Activated CD4-positive, alpha-beta memory T cell treated with anti-CD3 and anti-CD28 coated beads for 36 hours (primary cell): Measurements from ENCODE around the gene THADA. TPM values are rescaled to one million over a fixed set of nuclear protein-coding genes. Genes with fewer than 3 reads are reported as not detected.

Source experiments
- CTCF ChIA-PET: fragments of 350-600 bp; sonication (Branson Sonifier 250); formaldehyde crosslinking; loops from one replicate; lab custom pipeline; 2021; ENCODE audit warnings: antibody characterized with exemption, inconsistent platforms; lab: Charles Lee
- POLR2A ChIA-PET: fragments of 350-600 bp; sonication (Branson Sonifier 250); formaldehyde crosslinking; loops from one replicate; lab custom pipeline; 2021; ENCODE audit warnings: antibody characterized with exemption; lab: Charles Lee
- DNase-seq: peaks from one replicate; pipeline ENCODE4 v3.0.0-alpha.2; 2020
- H3K27ac Mint-ChIP-seq: one replicate; pipeline ENCODE4 v1.8.0; 2021; ENCODE audit warnings: mixed read lengths
- H3K27me3 Mint-ChIP-seq: one replicate; pipeline ENCODE4 v1.8.0; 2021; ENCODE audit warnings: mixed read lengths
- H3K36me3 Mint-ChIP-seq: one replicate; pipeline ENCODE4 v1.8.0; 2021; ENCODE audit warnings: mixed read lengths
- H3K4me1 Mint-ChIP-seq: one replicate; pipeline ENCODE4 v1.8.0; 2021; ENCODE audit warnings: low read depth, mixed read lengths
- H3K4me3 Mint-ChIP-seq: one replicate; pipeline ENCODE4 v1.8.0; 2021; ENCODE audit warnings: mild to moderate bottlenecking, mixed read lengths
- H3K9me3 Mint-ChIP-seq: one replicate; pipeline ENCODE4 v1.8.0; 2021; ENCODE audit warnings: mixed read lengths
- intact Hi-C: fragments of 100-400 bp; cut with micrococcal nuclease; formaldehyde crosslinking; loops from one replicate; pipeline ENCODE4 v1.15.1; 2023
- total RNA-seq, 2 experiments: library from RNA; stranded (reverse); gene quantifications; one replicate each; pipeline ENCODE4 v1.2.3, GENCODE V29; 2021

THADA gene
- total RNA-seq, 2 experiments from 2014 or later = 39.0 to 46.6 TPM

GRCh38 chr2:43201497-43201896 lies 394.3 kb downstream of the THADA start:
- Mint-ChIP-seq H3K27me3 (no peaks in the 10 kb centered on the region), H3K4me1 (peaks cover 20% of the 10 kb centered on the region), H3K36me3 (no peaks in the 10 kb centered on the region), H3K27ac (no peak overlapping the region), H3K9me3 (no peaks in the 10 kb centered on the region), H3K4me3 (no peak overlapping the region)
- ChIA-PET POLR2A (interaction anchor here (1.1 kb wide), 1 partner anchor 69 kb away, joined by 3 read pairs; no protein-coding TSS in a partner anchor), CTCF (interaction anchor here (1.2 to 1.8 kb wide), 2 partner anchors 10 to 73 kb away, joined by 3 to 5 read pairs; no protein-coding TSS in a partner anchor)
- DNase-seq = no peak
- intact Hi-C loops = no loop called here

GRCh38 chr2:43201016-43201415 lies 394.8 kb downstream of the THADA start:
- peaks cover 22% of the 10 kb centered on the region for H3K4me1 Mint-ChIP-seq
- intact Hi-C loops = no loop called here
- H3K27ac Mint-ChIP-seq = no peak overlapping the region
- no peak overlapping the region for H3K4me3 Mint-ChIP-seq
- ChIA-PET CTCF (interaction anchor here (1.2 to 1.8 kb wide), 2 partner anchors 9 to 72 kb away, joined by 3 to 5 read pairs; no protein-coding TSS in a partner anchor), POLR2A (interaction anchor here (1.1 kb wide), 1 partner anchor 69 kb away, joined by 3 read pairs; no protein-coding TSS in a partner anchor)
- DNase-seq = no peak
- H3K27me3 Mint-ChIP-seq = no peaks in the 10 kb centered on the region
- no peaks in the 10 kb centered on the region for H3K36me3 Mint-ChIP-seq
- H3K9me3 Mint-ChIP-seq = no peaks in the 10 kb centered on the region

- peaks cover 31% of the 10 kb centered on the region for H3K4me1 Mint-ChIP-seq
- POLR2A ChIA-PET = interaction anchor here (1.0 kb wide), 1 partner anchor 12 kb away, joined by 3 read pairs; no protein-coding TSS in a partner anchor
Measured at GRCh38 chr2:43199492-43200488, 396.0 kb downstream of the THADA start.

GRCh38 chr2:43198263-43198662 lies 397.6 kb downstream of the THADA start:
- peaks cover 47% of the 10 kb centered on the region for H3K4me1 Mint-ChIP-seq
- intact Hi-C loops = no loop called here
- ChIA-PET POLR2A (interaction anchor here (0.7 kb wide), 1 partner anchor 20 kb away, joined by 3 read pairs; no protein-coding TSS in a partner anchor), CTCF (interaction anchor here (1.2 kb wide), 1 partner anchor 28 kb away, joined by 3 read pairs; no protein-coding TSS in a partner anchor)
- no peak overlapping the region for H3K4me3 Mint-ChIP-seq
- DNase-seq = no peak
- H3K27ac Mint-ChIP-seq = peak overlapping the region; percentile 10
- H3K9me3 Mint-ChIP-seq = no peaks in the 10 kb centered on the region
- H3K36me3 Mint-ChIP-seq = no peaks in the 10 kb centered on the region
- H3K27me3 Mint-ChIP-seq = no peaks in the 10 kb centered on the region

More at GRCh38 chr2:43199492-43200488, 396.0 kb downstream of the THADA start:
- Mint-ChIP-seq H3K36me3 (no peaks in the 10 kb centered on the region), H3K4me3 (no peak overlapping the region), H3K27me3 (no peaks in the 10 kb centered on the region), H3K27ac (no peak overlapping the region), H3K9me3 (no peaks in the 10 kb centered on the region)
- no peak for DNase-seq
- CTCF ChIA-PET = no interaction called here
- intact Hi-C loops = no loop called here

GRCh38 chr2:43197588-43197896 lies 398.3 kb downstream of the THADA start:
- H3K4me1 Mint-ChIP-seq = peaks cover 54% of the 10 kb centered on the region
- no peak for DNase-seq
- CTCF ChIA-PET = interaction anchor here (0.8 to 1.2 kb wide), 3 partner anchors 27 to 68 kb away, joined by 3 read pairs; no protein-coding TSS in a partner anchor

GRCh38 chr2:43196768-43197587 lies 398.9 kb downstream of the THADA start:
- POLR2A ChIA-PET = interaction anchor here (0.6 to 1.7 kb wide), 2 partner anchors 23 to 56 kb away, joined by 3 to 7 read pairs; no protein-coding TSS in a partner anchor
- H3K27ac Mint-ChIP-seq = peak overlapping the region; percentile 84

More at GRCh38 chr2:43197588-43197896, 398.3 kb downstream of the THADA start:
- H3K27ac Mint-ChIP-seq = peak overlapping the region; percentile 84
- no peaks in the 10 kb centered on the region for H3K9me3 Mint-ChIP-seq
- no peaks in the 10 kb centered on the region for H3K36me3 Mint-ChIP-seq
- POLR2A ChIA-PET = interaction anchor here (0.6 to 1.7 kb wide), 3 partner anchors 21 to 56 kb away, joined by 3 to 7 read pairs (median 3); no protein-coding TSS in a partner anchor
- H3K4me3 Mint-ChIP-seq = no peak overlapping the region
- no peaks in the 10 kb centered on the region for H3K27me3 Mint-ChIP-seq
- intact Hi-C loops = no loop called here

GRCh38 chr2:43194121-43194869 lies 401.5 kb downstream of the THADA start:
- ChIA-PET CTCF (interaction anchor here (0.6 to 2.7 kb wide), 12 partner anchors 15 to 290 kb away, joined by 3 to 11 read pairs (median 4); partner anchors contain the start of gene ZFP36L2), POLR2A (interaction anchor here (0.7 to 4.4 kb wide), 8 partner anchors 10 to 61 kb away, joined by 3 to 33 read pairs (median 6); no protein-coding TSS in a partner anchor)
- Mint-ChIP-seq H3K4me3 (peak overlapping the region; percentile 77), H3K36me3 (no peaks in the 10 kb centered on the region), H3K27me3 (no peaks in the 10 kb centered on the region), H3K4me1 (peaks cover 57% of the 10 kb centered on the region), H3K27ac (peak overlapping the region; percentile 97), H3K9me3 (no peaks in the 10 kb centered on the region)
- intact Hi-C loops = no loop called here
- DNase-seq = no peak

More at GRCh38 chr2:43196768-43197587, 398.9 kb downstream of the THADA start:
- H3K4me1 Mint-ChIP-seq = peaks cover 56% of the 10 kb centered on the region
- intact Hi-C loops = no loop called here
- H3K36me3 Mint-ChIP-seq = no peaks in the 10 kb centered on the region
- no peaks in the 10 kb centered on the region for H3K27me3 Mint-ChIP-seq
- H3K4me3 Mint-ChIP-seq = no peak overlapping the region
- no peaks in the 10 kb centered on the region for H3K9me3 Mint-ChIP-seq
- CTCF ChIA-PET = interaction anchor here (0.8 to 1.2 kb wide), 3 partner anchors 27 to 68 kb away, joined by 3 read pairs; no protein-coding TSS in a partner anchor
- DNase-seq = no peak

- CTCF ChIA-PET = interaction anchor here (0.6 to 2.7 kb wide), 10 partner anchors 15 to 66 kb away, joined by 3 to 11 read pairs (median 4); partner anchors contain the start of gene ZFP36L2
- H3K27me3 Mint-ChIP-seq = no peaks in the 10 kb centered on the region
- DNase-seq = no peak
- no peaks in the 10 kb centered on the region for H3K36me3 Mint-ChIP-seq
- peak overlapping the region; percentile 77 for H3K4me3 Mint-ChIP-seq
- POLR2A ChIA-PET = interaction anchor here (1.4 to 4.4 kb wide), 4 partner anchors 11 to 27 kb away, joined by 4 to 33 read pairs (median 14); no protein-coding TSS in a partner anchor
- H3K27ac Mint-ChIP-seq = peak overlapping the region; percentile 97
- H3K9me3 Mint-ChIP-seq = no peaks in the 10 kb centered on the region
- peaks cover 57% of the 10 kb centered on the region for H3K4me1 Mint-ChIP-seq
- intact Hi-C loops = no loop called here
Measured at GRCh38 chr2:43193652-43194120, 402.2 kb downstream of the THADA start.

- no peaks in the 10 kb centered on the region for H3K27me3 Mint-ChIP-seq
- peaks cover 58% of the 10 kb centered on the region for H3K4me1 Mint-ChIP-seq
- H3K9me3 Mint-ChIP-seq = no peaks in the 10 kb centered on the region
- H3K36me3 Mint-ChIP-seq = no peaks in the 10 kb centered on the region
- H3K27ac Mint-ChIP-seq = peak overlapping the region; percentile 97
- ChIA-PET POLR2A (interaction anchor here (0.7 to 4.4 kb wide), 5 partner anchors 12 to 28 kb away, joined by 3 to 33 read pairs (median 8); no protein-coding TSS in a partner anchor), CTCF (interaction anchor here (0.6 to 2.7 kb wide), 16 partner anchors 9 to 65 kb away, joined by 3 to 14 read pairs (median 4); partner anchors contain the start of gene ZFP36L2)
- H3K4me3 Mint-ChIP-seq = peak overlapping the region; percentile 77
- DNase-seq = peak; percentile 42
- intact Hi-C loops = no loop called here
Measured at GRCh38 chr2:43192744-43193651, 402.8 kb downstream of the THADA start.
